Measurements from ENCODE around the gene CBFA2T3.
"Not testable (repeated sequence)": the region's sequence is repeated elsewhere in the genome, so short reads cannot be mapped to it uniquely, and the experiment has no call there.

The CBFA2T3 gene

GRCh38 chr16:88894681-88895300 lies 82.2 kb downstream of the CBFA2T3 start:
- no peaks in the 10 kb centered on the region for H3K4me1 Mint-ChIP-seq
- no peaks in the 10 kb centered on the region for H3K36me3 Mint-ChIP-seq
- CTCF ChIA-PET: no interaction called here
- no peaks in the 10 kb centered on the region for H3K9me3 Mint-ChIP-seq
- no peaks in the 10 kb centered on the region for H3K27me3 Mint-ChIP-seq
- no peak for DNase-seq
- no peak overlapping the region for H3K4me3 Mint-ChIP-seq
- H3K27ac Mint-ChIP-seq: no peak overlapping the region

- H3K27ac Mint-ChIP-seq, DNase-seq, H3K4me1 Mint-ChIP-seq, CTCF ChIA-PET, H3K36me3 Mint-ChIP-seq, H3K27me3 Mint-ChIP-seq, H3K9me3 Mint-ChIP-seq, H3K4me3 Mint-ChIP-seq: not testable (repeated sequence)
Observed at GRCh38 chr16:88894266-88894665, 82.7 kb downstream of the CBFA2T3 start.

- H3K9me3 Mint-ChIP-seq: no peaks in the 10 kb centered on the region
- H3K4me3 Mint-ChIP-seq: no peak overlapping the region
- H3K27me3 Mint-ChIP-seq: no peaks in the 10 kb centered on the region
- no peak for DNase-seq
- no peaks in the 10 kb centered on the region for H3K36me3 Mint-ChIP-seq
- H3K27ac Mint-ChIP-seq: no peak overlapping the region
- H3K4me1 Mint-ChIP-seq: no peaks in the 10 kb centered on the region
- CTCF ChIA-PET: no interaction called here
Observed at GRCh38 chr16:88893127-88893968, 83.7 kb downstream of the CBFA2T3 start.

GRCh38 chr16:88892065-88892464 lies 84.9 kb downstream of the CBFA2T3 start:
- no peaks in the 10 kb centered on the region for H3K27me3 Mint-ChIP-seq
- no peak for DNase-seq
- no peaks in the 10 kb centered on the region for H3K36me3 Mint-ChIP-seq
- H3K4me1 Mint-ChIP-seq: no peaks in the 10 kb centered on the region
- H3K9me3 Mint-ChIP-seq: no peaks in the 10 kb centered on the region
- no peak overlapping the region for H3K4me3 Mint-ChIP-seq
- CTCF ChIA-PET: no interaction called here
- no peak overlapping the region for H3K27ac Mint-ChIP-seq

- H3K4me3 Mint-ChIP-seq: no peak overlapping the region
- DNase-seq: no peak
- CTCF ChIA-PET: no interaction called here
- no peaks in the 10 kb centered on the region for H3K27me3 Mint-ChIP-seq
- no peaks in the 10 kb centered on the region for H3K36me3 Mint-ChIP-seq
- H3K9me3 Mint-ChIP-seq: no peaks in the 10 kb centered on the region
- H3K27ac Mint-ChIP-seq: no peak overlapping the region
- H3K4me1 Mint-ChIP-seq: no peaks in the 10 kb centered on the region
Observed at GRCh38 chr16:88891083-88891482, 85.9 kb downstream of the CBFA2T3 start.

GRCh38 chr16:88889702-88890352 lies 87.2 kb downstream of the CBFA2T3 start:
- H3K9me3 Mint-ChIP-seq, H3K4me3 Mint-ChIP-seq, H3K4me1 Mint-ChIP-seq, H3K36me3 Mint-ChIP-seq, H3K27ac Mint-ChIP-seq, DNase-seq, CTCF ChIA-PET, H3K27me3 Mint-ChIP-seq: not testable (repeated sequence)

GRCh38 chr16:88888461-88889387 lies 88.3 kb downstream of the CBFA2T3 start:
- H3K36me3 Mint-ChIP-seq: no peaks in the 10 kb centered on the region
- no peak overlapping the region for H3K27ac Mint-ChIP-seq
- H3K9me3 Mint-ChIP-seq: no peaks in the 10 kb centered on the region
- CTCF ChIA-PET: no interaction called here
- H3K4me1 Mint-ChIP-seq: no peaks in the 10 kb centered on the region
- H3K27me3 Mint-ChIP-seq: no peaks in the 10 kb centered on the region
- no peak for DNase-seq
- H3K4me3 Mint-ChIP-seq: no peak overlapping the region

GRCh38 chr16:88888057-88888456 lies 89.0 kb downstream of the CBFA2T3 start:
- no peak overlapping the region for H3K4me3 Mint-ChIP-seq
- H3K27me3 Mint-ChIP-seq: no peaks in the 10 kb centered on the region
- CTCF ChIA-PET: no interaction called here
- no peaks in the 10 kb centered on the region for H3K36me3 Mint-ChIP-seq
- no peaks in the 10 kb centered on the region for H3K4me1 Mint-ChIP-seq
- H3K9me3 Mint-ChIP-seq: peaks cover 2% of the 10 kb centered on the region
- no peak for DNase-seq
- no peak overlapping the region for H3K27ac Mint-ChIP-seq

- Mint-ChIP-seq H3K9me3 (peaks cover 2% of the 10 kb centered on the region), H3K4me3 (no peak overlapping the region), H3K27ac (no peak overlapping the region), H3K4me1 (no peaks in the 10 kb centered on the region), H3K27me3 (no peaks in the 10 kb centered on the region), H3K36me3 (no peaks in the 10 kb centered on the region)
- DNase-seq: no peak
- CTCF ChIA-PET: no interaction called here
Observed at GRCh38 chr16:88886845-88887521, 90.0 kb downstream of the CBFA2T3 start.

- Mint-ChIP-seq H3K9me3 (peaks cover 2% of the 10 kb centered on the region), H3K27ac (no peak overlapping the region), H3K27me3 (no peaks in the 10 kb centered on the region), H3K36me3 (no peaks in the 10 kb centered on the region), H3K4me3 (no peak overlapping the region), H3K4me1 (no peaks in the 10 kb centered on the region)
- CTCF ChIA-PET: no interaction called here
- DNase-seq: no peak
Observed at GRCh38 chr16:88886420-88886844, 90.6 kb downstream of the CBFA2T3 start.

- peaks cover 2% of the 10 kb centered on the region for H3K9me3 Mint-ChIP-seq
- CTCF ChIA-PET: no interaction called here
- no peak for DNase-seq
- H3K27me3 Mint-ChIP-seq: no peaks in the 10 kb centered on the region
- H3K4me3 Mint-ChIP-seq: no peak overlapping the region
- H3K36me3 Mint-ChIP-seq: no peaks in the 10 kb centered on the region
- H3K4me1 Mint-ChIP-seq: no peaks in the 10 kb centered on the region
- H3K27ac Mint-ChIP-seq: no peak overlapping the region
Observed at GRCh38 chr16:88885693-88886280, 91.2 kb downstream of the CBFA2T3 start.

- DNase-seq: no peak
- Mint-ChIP-seq H3K4me3 (no peak overlapping the region), H3K27me3 (no peaks in the 10 kb centered on the region), H3K36me3 (no peaks in the 10 kb centered on the region), H3K9me3 (peaks cover 2% of the 10 kb centered on the region), H3K4me1 (no peaks in the 10 kb centered on the region), H3K27ac (no peak overlapping the region)
- CTCF ChIA-PET: no interaction called here
Observed at GRCh38 chr16:88884569-88885271, 92.3 kb downstream of the CBFA2T3 start.

- no peak overlapping the region for H3K27ac Mint-ChIP-seq
- H3K27me3 Mint-ChIP-seq: no peaks in the 10 kb centered on the region
- no peak for DNase-seq
- H3K36me3 Mint-ChIP-seq: no peaks in the 10 kb centered on the region
- no peak overlapping the region for H3K4me3 Mint-ChIP-seq
- H3K4me1 Mint-ChIP-seq: no peaks in the 10 kb centered on the region
- CTCF ChIA-PET: no interaction called here
- peaks cover 2% of the 10 kb centered on the region for H3K9me3 Mint-ChIP-seq
Observed at GRCh38 chr16:88883946-88884345, 93.1 kb downstream of the CBFA2T3 start.

All from activated naive CD4-positive, alpha-beta T cell treated with anti-CD3 and anti-CD28 coated beads, Interleukin-2, amount 10 ng/mL, durations not matched to agents 7 days and 5 days (primary cell).